HCT116 (cell line): ENCODE results near the gene BCL11A.

Experiments used
- CBX3 ChIP-seq: IDR thresholded peaks from 2 replicates; pipeline ENCODE4 v1.6.1; 2012; ENCODE audit warnings: low read depth
- EZH2 ChIP-seq: fragments of 200-600 bp; sonication (generic); IDR thresholded peaks from 2 replicates; pipeline ENCODE4 v1.6.1; 2017; ENCODE audit warnings: antibody characterized with exemption, mixed run types
- MAX ChIP-seq: IDR thresholded peaks from 2 replicates; pipeline ENCODE4 v1.6.1; 2012
- POLR2A ChIP-seq: IDR thresholded peaks from 2 replicates; pipeline ENCODE4 v1.7.0; 2011; ENCODE audit warnings: borderline replicate concordance; ENCODE audit not compliant: insufficient read depth, insufficient read length; ENCODE audit errors: extremely low read depth
- RAD21 ChIP-seq: IDR thresholded peaks from 2 replicates; pipeline ENCODE4 v1.6.1; 2012; ENCODE audit warnings: low read depth, mild to moderate bottlenecking
- SRF ChIP-seq: IDR thresholded peaks from 2 replicates; pipeline ENCODE4 v1.6.1; 2012; ENCODE audit warnings: low read depth
- TF ChIP-seq, protein P1 (sequence below), 3 experiments: fragments of 200-600 bp in 1 of 3; sonication (generic) in 1 of 3; IDR thresholded peaks in 2 of 3; conservative IDR thresholded peaks in 1 of 3; 2 replicates each; pipeline ENCODE4 v1.5.1; 2012 to 2017; ENCODE audit warnings: low read depth in 2 of 3, low read length in 2 of 3, antibody characterized with exemption in 1 of 3, borderline replicate concordance in 1 of 3, control low read depth in 1 of 3, mild to moderate bottlenecking in 1 of 3, mixed read lengths in 1 of 3, mixed run types in 1 of 3, moderate library complexity in 1 of 3; ENCODE audit not compliant: insufficient read depth in 1 of 3

DNA sequence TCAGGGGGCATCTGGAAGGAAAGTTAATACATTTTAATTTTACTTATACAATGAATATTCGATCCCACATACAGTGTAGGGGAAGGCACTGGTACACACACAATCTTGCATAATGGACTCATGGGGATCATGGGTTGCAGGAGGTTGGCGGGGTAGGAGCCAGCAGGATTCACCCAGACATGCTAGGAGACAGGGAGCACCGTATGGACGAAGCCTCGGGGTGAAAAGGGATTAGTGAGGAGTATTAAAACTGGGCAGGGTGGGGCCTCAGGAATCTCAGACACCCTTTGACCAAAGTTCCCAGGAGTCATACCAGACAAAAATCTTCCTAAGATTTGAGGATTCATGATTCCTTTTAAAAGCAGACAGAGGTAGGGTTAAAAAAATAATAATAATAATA is 140.8 kb downstream of the BCL11A start:
- TF ChIP-seq, protein P1, sequence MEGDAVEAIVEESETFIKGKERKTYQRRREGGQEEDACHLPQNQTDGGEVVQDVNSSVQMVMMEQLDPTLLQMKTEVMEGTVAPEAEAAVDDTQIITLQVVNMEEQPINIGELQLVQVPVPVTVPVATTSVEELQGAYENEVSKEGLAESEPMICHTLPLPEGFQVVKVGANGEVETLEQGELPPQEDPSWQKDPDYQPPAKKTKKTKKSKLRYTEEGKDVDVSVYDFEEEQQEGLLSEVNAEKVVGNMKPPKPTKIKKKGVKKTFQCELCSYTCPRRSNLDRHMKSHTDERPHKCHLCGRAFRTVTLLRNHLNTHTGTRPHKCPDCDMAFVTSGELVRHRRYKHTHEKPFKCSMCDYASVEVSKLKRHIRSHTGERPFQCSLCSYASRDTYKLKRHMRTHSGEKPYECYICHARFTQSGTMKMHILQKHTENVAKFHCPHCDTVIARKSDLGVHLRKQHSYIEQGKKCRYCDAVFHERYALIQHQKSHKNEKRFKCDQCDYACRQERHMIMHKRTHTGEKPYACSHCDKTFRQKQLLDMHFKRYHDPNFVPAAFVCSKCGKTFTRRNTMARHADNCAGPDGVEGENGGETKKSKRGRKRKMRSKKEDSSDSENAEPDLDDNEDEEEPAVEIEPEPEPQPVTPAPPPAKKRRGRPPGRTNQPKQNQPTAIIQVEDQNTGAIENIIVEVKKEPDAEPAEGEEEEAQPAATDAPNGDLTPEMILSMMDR (IDR thresholded peaks at IDR 0.05 in 2 of 3, conservative IDR thresholded peaks at IDR 0.05 in 1 of 3; ENCODE audit: borderline replicate concordance in 1 of 3, insufficient read depth in 1 of 3, low read depth in 2 of 3, low read length in 2 of 3), result no peak
- TF ChIP-seq CBX3 (no peak), RAD21 (no peak), MAX (no peak), POLR2A (no peak), EZH2 (no peak), SRF (no peak)
